Caco-2 (cell line): ENCODE measurements around the gene HNMT. TPM values are rescaled to one million over a fixed set of nuclear protein-coding genes. Genes with fewer than 3 reads are reported as not detected.

Experiments used
- BruUV-seq: library from RNA; stranded (reverse); fragments of 400-500 nt; replicated peaks from 2 replicates; lab custom pipeline; 2021; lab: Mats Ljungman, UMichigan
- CTCF ChIA-PET: fragments of 300-600 bp; sonication (Branson Sonifier 250); formaldehyde crosslinking; loops from one replicate; lab custom pipeline; 2022; ENCODE audit warnings: antibody characterized with exemption; lab: Charles Lee
- POLR2A ChIA-PET: fragments of 300-600 bp; sonication (Branson Sonifier 250); formaldehyde crosslinking; loops from one replicate; lab custom pipeline; 2022; ENCODE audit warnings: antibody characterized with exemption; lab: Charles Lee
- DNase-seq, 2 experiments: peaks; one replicate each; pipeline versions ENCODE4 v3.0.0 to v3.0.0-alpha.2; 2020 to 2022
- H3K27me3 ChIP-seq: replicated peaks from 2 replicates; pipeline ENCODE4 v1.6.0; 2011; ENCODE audit warnings: low read length; ENCODE audit not compliant: control insufficient read depth, insufficient read depth
- H3K36me3 ChIP-seq: 2 replicates; pipeline ENCODE4 v1.5.1; 2011; ENCODE audit warnings: low read length; ENCODE audit not compliant: control insufficient read depth, insufficient read depth
- H3K4me1 ChIP-seq: fragments of 250-450 bp; sonication (Bioruptor Pico); 2 replicates; pipeline ENCODE4 v1.5.1; 2020; ENCODE audit warnings: mild to moderate bottlenecking
- H3K4me3 ChIP-seq: 2 replicates; pipeline ENCODE4 v1.5.1; 2011; ENCODE audit warnings: low read depth, mild to moderate bottlenecking, control low read depth, low read length
- H3K9me3 ChIP-seq: fragments of 250-450 bp; sonication (Bioruptor Pico); 2 replicates; pipeline ENCODE4 v1.5.1; 2020; ENCODE audit warnings: mild to moderate bottlenecking, moderate library complexity
- H3K27ac Mint-ChIP-seq: one replicate; pipeline ENCODE4 v1.8.0; 2022; ENCODE audit warnings: mixed read lengths; ENCODE audit not compliant: unreplicated experiment
- H3K27me3 Mint-ChIP-seq: one replicate; pipeline ENCODE4 v1.8.0; 2022; ENCODE audit warnings: mixed read lengths; ENCODE audit not compliant: insufficient read depth, unreplicated experiment
- H3K36me3 Mint-ChIP-seq: one replicate; pipeline ENCODE4 v1.8.0; 2022; ENCODE audit warnings: mild to moderate bottlenecking, mixed read lengths; ENCODE audit not compliant: insufficient read depth, unreplicated experiment
- H3K4me1 Mint-ChIP-seq: one replicate; pipeline ENCODE4 v1.8.0; 2022; ENCODE audit warnings: low read depth, mixed read lengths; ENCODE audit not compliant: unreplicated experiment
- H3K4me3 Mint-ChIP-seq: one replicate; pipeline ENCODE4 v1.8.0; 2022; ENCODE audit warnings: mild to moderate bottlenecking, moderate library complexity, mixed read lengths; ENCODE audit not compliant: unreplicated experiment
- H3K9me3 Mint-ChIP-seq: one replicate; pipeline ENCODE4 v1.8.0; 2022; ENCODE audit warnings: mixed read lengths; ENCODE audit not compliant: unreplicated experiment
- intact Hi-C: fragments of 100-400 bp; cut with micrococcal nuclease; formaldehyde crosslinking; loops from one replicate; pipeline ENCODE4 v1.10.0; 2022; ENCODE audit not compliant: unreplicated experiment
- total RNA-seq: library from RNA; stranded (reverse); gene quantifications from 2 replicates; pipeline ENCODE4 v1.2.3, GENCODE V29; 2022
- TF ChIP-seq, protein P1 (sequence below), 2 experiments: fragments of 200-600 bp in 1 of 2; IDR thresholded peaks; 1 replicate in 1 of 2; 2 replicates in 1 of 2; pipeline versions ENCODE4 v1.5.1 to v1.8.0; 2011 to 2022; ENCODE audit warnings: antibody characterized with exemption in 1 of 2, control low read depth in 1 of 2, inconsistent platforms in 1 of 2, low read depth in 1 of 2, low read length in 1 of 2, mild to moderate bottlenecking in 1 of 2, moderate library complexity in 1 of 2; ENCODE audit not compliant: insufficient read depth in 1 of 2, severe bottlenecking in 1 of 2, unreplicated experiment in 1 of 2

The HNMT gene
- total RNA-seq, 1 experiment from 2014 or later = 42.8 TPM

DNA sequence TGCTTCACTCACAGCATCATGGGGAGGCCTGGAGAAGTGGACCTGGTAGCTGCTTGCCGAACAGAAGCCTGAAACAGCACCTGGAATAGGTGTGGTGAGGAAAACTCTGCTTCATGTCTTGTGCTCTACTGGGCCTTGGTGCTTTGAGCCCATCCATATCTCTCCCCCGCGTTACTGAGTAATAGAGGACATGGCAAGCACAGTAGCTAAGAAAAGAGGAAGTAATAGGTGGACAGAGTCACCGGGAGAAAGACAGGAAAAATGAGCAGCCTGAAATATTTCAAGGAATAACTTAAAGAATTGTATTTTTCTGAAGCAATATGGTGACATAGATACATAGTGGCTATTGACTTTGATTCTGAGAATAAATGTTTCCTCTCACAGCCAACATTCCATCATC is 14.0 kb upstream of the HNMT start:
- H3K27ac Mint-ChIP-seq = no peak overlapping the region
- no peak overlapping the region for H3K4me3 Mint-ChIP-seq
- BruUV-seq = no TSS peak
- H3K36me3 Mint-ChIP-seq = no peaks in the 10 kb centered on the region
- no peaks in the 10 kb centered on the region for H3K27me3 Mint-ChIP-seq
- no peak for DNase-seq
- Histone ChIP-seq H3K9me3 (no peaks in the 10 kb centered on the region), H3K27me3 (no peaks in the 10 kb centered on the region), H3K4me3 (no peak overlapping the region), H3K4me1 (peaks cover 17% of the 10 kb centered on the region; the same call in 1 of the 2 replicates), H3K36me3 (no peaks in the 10 kb centered on the region)
- H3K9me3 Mint-ChIP-seq = peaks cover 15% of the 10 kb centered on the region
- peaks cover 24% of the 10 kb centered on the region for H3K4me1 Mint-ChIP-seq
- ChIA-PET POLR2A (no interaction called here), CTCF (no interaction called here)
- TF ChIP-seq, protein P1, sequence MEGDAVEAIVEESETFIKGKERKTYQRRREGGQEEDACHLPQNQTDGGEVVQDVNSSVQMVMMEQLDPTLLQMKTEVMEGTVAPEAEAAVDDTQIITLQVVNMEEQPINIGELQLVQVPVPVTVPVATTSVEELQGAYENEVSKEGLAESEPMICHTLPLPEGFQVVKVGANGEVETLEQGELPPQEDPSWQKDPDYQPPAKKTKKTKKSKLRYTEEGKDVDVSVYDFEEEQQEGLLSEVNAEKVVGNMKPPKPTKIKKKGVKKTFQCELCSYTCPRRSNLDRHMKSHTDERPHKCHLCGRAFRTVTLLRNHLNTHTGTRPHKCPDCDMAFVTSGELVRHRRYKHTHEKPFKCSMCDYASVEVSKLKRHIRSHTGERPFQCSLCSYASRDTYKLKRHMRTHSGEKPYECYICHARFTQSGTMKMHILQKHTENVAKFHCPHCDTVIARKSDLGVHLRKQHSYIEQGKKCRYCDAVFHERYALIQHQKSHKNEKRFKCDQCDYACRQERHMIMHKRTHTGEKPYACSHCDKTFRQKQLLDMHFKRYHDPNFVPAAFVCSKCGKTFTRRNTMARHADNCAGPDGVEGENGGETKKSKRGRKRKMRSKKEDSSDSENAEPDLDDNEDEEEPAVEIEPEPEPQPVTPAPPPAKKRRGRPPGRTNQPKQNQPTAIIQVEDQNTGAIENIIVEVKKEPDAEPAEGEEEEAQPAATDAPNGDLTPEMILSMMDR (IDR thresholded peaks at IDR 0.05; ENCODE audit: insufficient read depth in 1 of 2, low read depth in 1 of 2, low read length in 1 of 2, severe bottlenecking in 1 of 2, unreplicated experiment in 1 of 2) = no peak
- intact Hi-C loops = no loop called here

DNA sequence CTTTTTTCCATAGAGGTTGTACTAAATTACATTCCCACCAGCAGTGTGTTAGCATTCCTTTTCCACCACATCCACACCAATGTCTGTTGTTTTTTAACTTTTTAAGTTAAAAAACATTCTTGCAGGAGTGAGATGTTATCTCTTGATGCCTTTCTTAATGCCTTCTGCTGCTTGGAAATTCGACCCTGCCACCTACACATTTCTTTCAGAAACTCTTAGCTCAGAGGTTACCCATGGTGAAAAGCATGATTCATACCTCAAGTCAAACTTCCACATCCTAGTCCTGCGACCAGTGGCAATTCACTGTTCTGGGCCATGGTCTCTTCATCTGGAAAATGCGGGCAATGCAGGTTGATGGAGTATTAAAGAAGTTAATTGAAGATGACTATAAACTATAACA is 12.7 kb upstream of the HNMT start:
- Mint-ChIP-seq H3K27ac (no peak overlapping the region), H3K4me1 (peaks cover 24% of the 10 kb centered on the region), H3K36me3 (no peaks in the 10 kb centered on the region), H3K4me3 (no peak overlapping the region), H3K27me3 (no peaks in the 10 kb centered on the region), H3K9me3 (peaks cover 15% of the 10 kb centered on the region)
- no TSS peak for BruUV-seq
- no peaks in the 10 kb centered on the region for H3K27me3 ChIP-seq
- ChIA-PET CTCF (no interaction called here), POLR2A (no interaction called here)
- DNase-seq = no peak
- TF ChIP-seq, protein P1 (IDR thresholded peaks at IDR 0.05; ENCODE audit: insufficient read depth in 1 of 2, low read depth in 1 of 2, low read length in 1 of 2, severe bottlenecking in 1 of 2, unreplicated experiment in 1 of 2) = no peak
- H3K9me3 ChIP-seq = no peaks in the 10 kb centered on the region
- no peak overlapping the region for H3K4me3 ChIP-seq
- H3K36me3 ChIP-seq = no peaks in the 10 kb centered on the region
- intact Hi-C loops = loop anchor here (1.0 kb wide), 1 partner anchor 68 kb away; no protein-coding TSS in a partner anchor
- peaks cover 17% of the 10 kb centered on the region; the same call in 1 of the 2 replicates for H3K4me1 ChIP-seq

DNA sequence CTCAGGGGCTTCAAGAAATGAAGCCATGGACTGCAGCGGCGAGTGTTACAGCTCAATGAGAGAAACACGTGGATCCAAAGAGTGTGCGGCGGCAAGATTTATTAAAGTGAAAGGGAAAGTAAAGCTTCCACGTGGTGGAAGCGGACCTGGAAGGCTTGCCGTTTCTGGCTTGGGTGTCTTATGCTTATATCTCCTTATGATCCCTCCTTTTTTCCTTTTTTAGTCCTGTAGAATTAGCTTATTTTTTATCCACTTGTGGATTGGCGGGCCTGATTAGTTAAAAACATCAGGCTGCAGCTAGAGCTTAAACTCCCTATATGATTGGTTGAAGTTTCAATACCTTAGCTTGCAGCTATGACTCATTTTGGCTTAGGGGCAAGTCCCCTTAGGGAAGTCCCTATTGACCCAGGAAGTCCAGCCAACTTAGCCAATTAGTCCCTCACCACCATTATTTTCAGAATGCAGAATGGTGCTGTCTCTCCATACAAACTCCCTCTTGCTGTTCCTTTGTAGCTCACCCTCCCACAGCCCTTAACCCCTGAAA is 11.6 kb upstream of the HNMT start:
- Mint-ChIP-seq H3K27me3 (no peaks in the 10 kb centered on the region), H3K4me1 (peaks cover 24% of the 10 kb centered on the region), H3K4me3 (no peak overlapping the region), H3K9me3 (peaks cover 15% of the 10 kb centered on the region), H3K27ac (no peak overlapping the region), H3K36me3 (no peaks in the 10 kb centered on the region)
- no peaks in the 10 kb centered on the region for H3K36me3 ChIP-seq
- DNase-seq = no peak
- intact Hi-C loops = no loop called here
- BruUV-seq = no TSS peak
- TF ChIP-seq, protein P1 (IDR thresholded peaks at IDR 0.05; ENCODE audit: insufficient read depth in 1 of 2, low read depth in 1 of 2, low read length in 1 of 2, severe bottlenecking in 1 of 2, unreplicated experiment in 1 of 2) = no peak
- CTCF ChIA-PET = no interaction called here
- H3K4me3 ChIP-seq = no peak overlapping the region
- H3K9me3 ChIP-seq = no peaks in the 10 kb centered on the region
- no peaks in the 10 kb centered on the region for H3K27me3 ChIP-seq
- POLR2A ChIA-PET = no interaction called here
- H3K4me1 ChIP-seq = peaks cover 13% of the 10 kb centered on the region; the same call in 1 of the 2 replicates
